ENCODE data around the gene PHF19. TPM values are rescaled to one million over a fixed set of nuclear protein-coding genes. Genes with fewer than 3 reads are reported as not detected.

Gene PHF19
- total and polyA plus RNA-seq, 11 donors = 9.6 to 28.0 (median 12.5) TPM

DNA sequence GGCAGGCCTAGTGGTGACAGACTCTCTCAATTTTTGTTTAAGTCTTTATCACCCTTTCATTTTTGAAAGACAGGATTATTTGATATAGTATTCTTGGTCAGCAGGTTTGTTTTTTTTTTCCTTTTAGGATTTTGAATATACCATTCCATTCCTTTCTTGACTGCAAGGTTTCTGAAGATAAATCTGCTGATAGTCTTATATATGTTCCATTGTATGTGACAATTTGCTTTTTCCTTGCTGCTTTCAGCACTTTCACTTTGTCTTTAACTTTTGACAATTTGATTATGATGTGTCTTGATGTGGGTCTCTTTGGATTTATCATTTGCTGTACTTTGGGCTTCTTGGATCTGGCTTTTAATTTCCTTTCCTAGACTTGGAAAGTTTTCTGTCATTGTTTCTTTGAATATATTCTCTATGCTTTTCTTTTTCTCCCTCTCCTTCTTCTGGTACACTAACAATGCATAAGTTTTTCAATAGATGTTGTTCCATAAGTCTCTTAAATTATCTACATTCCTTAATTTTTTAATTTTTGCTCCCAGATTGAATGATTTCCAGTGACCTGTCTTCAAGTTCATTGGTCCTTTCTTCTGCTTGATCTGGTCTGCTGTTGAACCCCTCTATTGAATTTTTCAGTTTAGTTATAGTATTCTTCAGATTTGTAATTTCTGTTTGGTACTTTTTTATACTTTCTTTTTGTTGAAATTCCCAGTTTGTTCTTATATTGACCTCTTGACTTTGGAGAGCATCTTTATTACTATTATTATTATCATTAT is 69.2 kb downstream of the PHF19 start:
- no peaks in the 10 kb centered on the region for H3K27me3 ChIP-seq
- no peaks in the 10 kb centered on the region for H3K4me1 ChIP-seq
- no peak overlapping the region for H3K4me3 ChIP-seq
- peaks cover 0 to 73% (median 30%) of the 10 kb centered on the region in 12 donors for H3K9me3 ChIP-seq
- H3K27ac ChIP-seq = no peak overlapping the region
- H3K36me3 ChIP-seq = no peaks in the 10 kb centered on the region
- DNase-seq (no peak), ATAC-seq (no peak)
- TF ChIP-seq, protein P1, sequence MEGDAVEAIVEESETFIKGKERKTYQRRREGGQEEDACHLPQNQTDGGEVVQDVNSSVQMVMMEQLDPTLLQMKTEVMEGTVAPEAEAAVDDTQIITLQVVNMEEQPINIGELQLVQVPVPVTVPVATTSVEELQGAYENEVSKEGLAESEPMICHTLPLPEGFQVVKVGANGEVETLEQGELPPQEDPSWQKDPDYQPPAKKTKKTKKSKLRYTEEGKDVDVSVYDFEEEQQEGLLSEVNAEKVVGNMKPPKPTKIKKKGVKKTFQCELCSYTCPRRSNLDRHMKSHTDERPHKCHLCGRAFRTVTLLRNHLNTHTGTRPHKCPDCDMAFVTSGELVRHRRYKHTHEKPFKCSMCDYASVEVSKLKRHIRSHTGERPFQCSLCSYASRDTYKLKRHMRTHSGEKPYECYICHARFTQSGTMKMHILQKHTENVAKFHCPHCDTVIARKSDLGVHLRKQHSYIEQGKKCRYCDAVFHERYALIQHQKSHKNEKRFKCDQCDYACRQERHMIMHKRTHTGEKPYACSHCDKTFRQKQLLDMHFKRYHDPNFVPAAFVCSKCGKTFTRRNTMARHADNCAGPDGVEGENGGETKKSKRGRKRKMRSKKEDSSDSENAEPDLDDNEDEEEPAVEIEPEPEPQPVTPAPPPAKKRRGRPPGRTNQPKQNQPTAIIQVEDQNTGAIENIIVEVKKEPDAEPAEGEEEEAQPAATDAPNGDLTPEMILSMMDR (IDR thresholded peaks at IDR 0.05) = no peak
- TF ChIP-seq POLR2A (IDR thresholded peaks at IDR 0.05) = no peak
- intact Hi-C loops (cut with DNase I) = no loop called here

Other genes starting within 250 kb of the PHF19 start
- gene MEGF9, start 162.7 kb downstream of the PHF19 start, total RNA-seq = 10 to 100 TPM in 6 of 9 donors, 1 to 10 TPM in 3; 5.0 to 46.0 (median 13.3) TPM
- gene MEGF9, start 162.7 kb downstream of the PHF19 start, polyA plus RNA-seq = 1 to 10 TPM; 2.2 to 5.2 TPM
- gene FBXW2, start 83.8 kb downstream of the PHF19 start, total RNA-seq = 10 to 100 TPM; 27.0 to 58.7 (median 42.0) TPM
- gene FBXW2, start 83.8 kb downstream of the PHF19 start, polyA plus RNA-seq = 10 to 100 TPM in 1 of 2 donors, 1 to 10 TPM in 1; 7.9 to 24.5 TPM
- 10 to 100 TPM; 10.2 to 17.9 (median 13.4) TPM for gene PSMD5, start 34.3 kb downstream of the PHF19 start, total RNA-seq
- gene PSMD5, start 34.3 kb downstream of the PHF19 start, polyA plus RNA-seq = 10 to 100 TPM in 1 of 2 donors, 1 to 10 TPM in 1; 4.8 to 16.5 TPM
- gene TRAF1, start 49.6 kb upstream of the PHF19 start, total RNA-seq = 1 to 10 TPM in 7 of 9 donors, under 1 TPM in 2; 0.93 to 7.8 (median 1.8) TPM
- 1 to 10 TPM; 1.7 to 2.4 TPM for gene TRAF1, start 49.6 kb upstream of the PHF19 start, polyA plus RNA-seq
- gene C5, start 173.1 kb upstream of the PHF19 start, total RNA-seq = 1 to 10 TPM in 3 of 9 donors, under 1 TPM in 6; 0.32 to 1.8 (median 0.54) TPM
- gene C5, start 173.1 kb upstream of the PHF19 start, polyA plus RNA-seq = under 1 TPM; 0.46 to 0.61 TPM
- 10 to 100 TPM in 1 of 9 donors, 1 to 10 TPM in 8; 2.5 to 11.4 (median 4.1) TPM for gene CNTRL, start 197.8 kb upstream of the PHF19 start, total RNA-seq
- gene CNTRL, start 197.8 kb upstream of the PHF19 start, polyA plus RNA-seq = 1 to 10 TPM; 2.6 to 2.9 TPM